Suprapubic skin (tissue), 4 donors: ENCODE measurements around the gene GNA12.

Experiments used
- EP300 ChIP-seq: sonication (generic); formaldehyde crosslinking; IDR thresholded peaks from one replicate; pipeline ENCODE4 v1.6.1; 2017; ENCODE audit warnings: antibody characterized with exemption
- POLR2A ChIP-seq, 2 donors: fragments of 450-650 bp; IDR thresholded peaks; one replicate each; pipeline ENCODE4 v1.6.1; 2017; ENCODE audit warnings: antibody characterized with exemption in 2 of 2, mild to moderate bottlenecking in 2 of 2, moderate library complexity in 2 of 2
- POLR2AphosphoS5 ChIP-seq, 3 donors: sonication (generic); formaldehyde crosslinking; IDR thresholded peaks; one replicate each; pipeline ENCODE4 v1.6.1; 2017; ENCODE audit warnings: antibody characterized with exemption in 3 of 3
- TF ChIP-seq, protein P1 (sequence below), 2 donors: fragments of 200-600 bp in 1 of 2; fragments of 450-650 bp in 1 of 2; sonication (generic) in 1 of 2; IDR thresholded peaks; one replicate each; pipeline ENCODE4 v1.5.1; 2016 to 2019; ENCODE audit warnings: antibody characterized with exemption in 2 of 2, mild to moderate bottlenecking in 1 of 2, moderate library complexity in 1 of 2

DNA sequence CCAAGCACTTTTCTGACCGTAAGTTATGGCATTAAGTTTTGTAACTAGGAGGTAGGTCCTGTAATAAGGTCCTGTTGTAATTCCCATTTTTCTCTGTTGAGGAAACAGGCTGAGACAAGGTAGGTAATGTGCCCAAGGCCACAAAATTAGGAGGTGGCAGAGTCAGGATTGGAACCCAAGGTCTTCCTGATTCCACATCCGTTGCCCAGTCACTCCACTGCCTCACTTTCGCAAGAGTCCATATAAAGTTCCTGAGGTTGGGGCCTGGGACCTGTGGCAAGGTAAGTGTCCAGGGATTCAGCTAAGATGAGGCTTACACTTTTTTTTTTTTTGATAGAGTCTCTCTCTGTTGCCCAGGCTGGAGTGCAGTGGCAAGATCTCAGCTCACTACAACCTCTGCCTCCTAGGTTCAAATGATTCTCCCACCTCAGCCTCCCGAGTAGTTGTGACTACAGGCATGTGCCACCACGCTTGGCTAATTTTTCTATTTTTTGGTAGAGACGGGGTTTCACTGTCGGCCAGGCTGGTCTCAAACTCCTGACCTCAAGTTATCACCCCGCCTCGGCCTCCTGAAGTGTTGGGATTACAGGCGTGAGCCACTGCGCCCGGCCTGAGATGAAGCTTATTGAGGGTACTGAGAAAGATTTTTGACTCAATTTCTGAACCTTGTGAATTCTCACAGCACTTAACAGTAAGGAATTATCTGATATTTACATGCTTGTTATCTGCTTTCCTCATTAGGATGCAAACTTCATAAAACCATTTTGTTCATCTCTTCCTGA, 20.3 kb upstream of the GNA12 start:
- no peak for TF ChIP-seq POLR2AphosphoS5 (IDR thresholded peaks at IDR 0.05)
- TF ChIP-seq, protein P1, sequence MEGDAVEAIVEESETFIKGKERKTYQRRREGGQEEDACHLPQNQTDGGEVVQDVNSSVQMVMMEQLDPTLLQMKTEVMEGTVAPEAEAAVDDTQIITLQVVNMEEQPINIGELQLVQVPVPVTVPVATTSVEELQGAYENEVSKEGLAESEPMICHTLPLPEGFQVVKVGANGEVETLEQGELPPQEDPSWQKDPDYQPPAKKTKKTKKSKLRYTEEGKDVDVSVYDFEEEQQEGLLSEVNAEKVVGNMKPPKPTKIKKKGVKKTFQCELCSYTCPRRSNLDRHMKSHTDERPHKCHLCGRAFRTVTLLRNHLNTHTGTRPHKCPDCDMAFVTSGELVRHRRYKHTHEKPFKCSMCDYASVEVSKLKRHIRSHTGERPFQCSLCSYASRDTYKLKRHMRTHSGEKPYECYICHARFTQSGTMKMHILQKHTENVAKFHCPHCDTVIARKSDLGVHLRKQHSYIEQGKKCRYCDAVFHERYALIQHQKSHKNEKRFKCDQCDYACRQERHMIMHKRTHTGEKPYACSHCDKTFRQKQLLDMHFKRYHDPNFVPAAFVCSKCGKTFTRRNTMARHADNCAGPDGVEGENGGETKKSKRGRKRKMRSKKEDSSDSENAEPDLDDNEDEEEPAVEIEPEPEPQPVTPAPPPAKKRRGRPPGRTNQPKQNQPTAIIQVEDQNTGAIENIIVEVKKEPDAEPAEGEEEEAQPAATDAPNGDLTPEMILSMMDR (IDR thresholded peaks at IDR 0.05) = no peak
- no peak for TF ChIP-seq POLR2A (IDR thresholded peaks at IDR 0.05)
- TF ChIP-seq EP300 = no peak
